Measurements from ENCODE around the gene RRAGD.

The RRAGD gene

GRCh38 chr6:89387516-89388201, 24.4 kb downstream of the RRAGD start:
- no peak overlapping the region for H3K4me3 ChIP-seq (ENCODE audit: insufficient read length, low read depth)
- TF ChIP-seq SUZ12 (IDR thresholded peaks at IDR 0.05; ENCODE audit: extremely low read depth, insufficient read depth, insufficient read length) (no peak), ZNF274 (IDR thresholded peaks at IDR 0.05; ENCODE audit: low read depth, low read length) (no peak), YY1 (IDR thresholded peaks at IDR 0.05; ENCODE audit: insufficient read depth, insufficient read length) (no peak)
- no peaks in the 10 kb centered on the region for H3K9me3 ChIP-seq (ENCODE audit: insufficient read depth, low read length)
- H3K9ac ChIP-seq (ENCODE audit: insufficient read length, low read depth), result no peak overlapping the region
- H3K27me3 ChIP-seq (ENCODE audit: insufficient read depth, insufficient read length), result no peaks in the 10 kb centered on the region
- H3K36me3 ChIP-seq (ENCODE audit: insufficient read depth, insufficient read length, low read length), result no peaks in the 10 kb centered on the region
- peaks cover 4% of the 10 kb centered on the region for H3K4me1 ChIP-seq (ENCODE audit: insufficient read depth, insufficient read length)
- DNase-seq (ENCODE audit: low read depth, low spot score), result no peak

DNA sequence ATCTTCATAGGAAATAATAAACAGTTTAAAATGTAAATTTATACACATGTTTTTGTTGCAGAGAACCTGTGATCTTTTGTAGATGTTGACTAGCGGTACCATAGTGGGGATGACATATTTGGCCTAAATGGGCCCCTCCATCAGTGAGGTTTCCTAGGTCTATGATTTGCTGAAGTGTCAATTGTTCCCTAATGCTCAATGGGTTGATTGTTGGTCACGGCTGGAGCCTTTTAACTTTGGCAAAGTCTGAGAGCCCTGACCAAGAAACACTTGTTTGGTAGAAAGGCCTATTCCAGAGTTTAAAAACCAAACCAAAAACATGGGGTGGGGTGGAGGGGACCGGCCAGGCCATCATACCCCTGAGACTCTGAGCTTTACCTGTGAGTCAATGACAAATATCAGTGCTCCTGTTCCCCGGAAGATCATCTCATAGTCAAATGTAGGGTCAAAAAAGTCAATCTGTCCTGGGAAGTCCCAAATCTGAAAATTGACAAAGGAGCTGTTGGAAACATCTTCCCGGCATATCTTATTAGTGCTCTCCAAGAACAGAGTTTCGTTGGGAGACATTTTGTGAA, 25.1 kb downstream of the RRAGD start:
- no peak overlapping the region for H3K9ac ChIP-seq (ENCODE audit: insufficient read length, low read depth)
- no peak for DNase-seq (ENCODE audit: low read depth, low spot score)
- H3K36me3 ChIP-seq (ENCODE audit: insufficient read depth, insufficient read length, low read length), result no peaks in the 10 kb centered on the region
- H3K9me3 ChIP-seq (ENCODE audit: insufficient read depth, low read length), result no peaks in the 10 kb centered on the region
- H3K27me3 ChIP-seq (ENCODE audit: insufficient read depth, insufficient read length), result no peaks in the 10 kb centered on the region
- H3K4me1 ChIP-seq (ENCODE audit: insufficient read depth, insufficient read length), result peaks cover 4% of the 10 kb centered on the region
- no peak for TF ChIP-seq ZNF274 (IDR thresholded peaks at IDR 0.05; ENCODE audit: low read depth, low read length)
- no peak overlapping the region for H3K4me3 ChIP-seq (ENCODE audit: insufficient read length, low read depth)

GRCh38 chr6:89385846-89386245, 26.2 kb downstream of the RRAGD start:
- TF ChIP-seq YY1 (IDR thresholded peaks at IDR 0.05; ENCODE audit: insufficient read depth, insufficient read length), result no peak
- TF ChIP-seq ZNF274 (IDR thresholded peaks at IDR 0.05; ENCODE audit: low read depth, low read length), result no peak
- no peak for TF ChIP-seq SUZ12 (IDR thresholded peaks at IDR 0.05; ENCODE audit: extremely low read depth, insufficient read depth, insufficient read length)
- Histone ChIP-seq H3K27me3 (ENCODE audit: insufficient read depth, insufficient read length) (no peaks in the 10 kb centered on the region), H3K36me3 (ENCODE audit: insufficient read depth, insufficient read length, low read length) (no peaks in the 10 kb centered on the region), H3K4me1 (ENCODE audit: insufficient read depth, insufficient read length) (peaks cover 4% of the 10 kb centered on the region), H3K9me3 (ENCODE audit: insufficient read depth, low read length) (no peaks in the 10 kb centered on the region), H3K4me3 (ENCODE audit: insufficient read length, low read depth) (no peak overlapping the region), H3K9ac (ENCODE audit: insufficient read length, low read depth) (no peak overlapping the region)
- DNase-seq (ENCODE audit: low read depth, low spot score), result no peak

DNA sequence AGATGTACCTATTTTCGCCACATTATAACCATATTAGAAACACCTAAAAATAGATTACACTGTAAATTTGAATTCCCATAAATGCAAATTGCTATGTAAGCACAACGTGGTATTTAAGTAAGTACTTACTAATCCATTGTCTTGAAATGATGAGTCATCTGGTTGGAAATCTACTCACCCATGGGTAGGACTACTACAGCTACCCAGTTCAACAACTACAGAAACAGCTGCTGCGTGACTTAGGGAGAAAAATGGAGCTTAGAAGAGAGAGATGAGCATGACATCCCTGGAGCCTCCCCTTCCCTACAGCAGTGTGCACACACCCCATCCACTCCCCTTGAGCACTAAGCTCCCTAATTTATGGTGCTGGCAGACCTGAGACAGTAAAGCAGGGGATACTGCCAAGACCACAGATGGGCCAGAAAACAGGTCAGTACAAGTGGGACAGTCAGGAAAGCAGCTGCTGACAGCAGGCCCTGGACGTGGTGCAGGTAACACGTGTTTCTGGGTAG, 26.9 kb downstream of the RRAGD start:
- no peak for DNase-seq (ENCODE audit: low read depth, low spot score)
- no peak for TF ChIP-seq ZNF274 (IDR thresholded peaks at IDR 0.05; ENCODE audit: low read depth, low read length)
- no peak for TF ChIP-seq SUZ12 (IDR thresholded peaks at IDR 0.05; ENCODE audit: extremely low read depth, insufficient read depth, insufficient read length)
- TF ChIP-seq YY1 (IDR thresholded peaks at IDR 0.05; ENCODE audit: insufficient read depth, insufficient read length), result no peak
- Histone ChIP-seq H3K36me3 (ENCODE audit: insufficient read depth, insufficient read length, low read length) (no peaks in the 10 kb centered on the region), H3K4me3 (ENCODE audit: insufficient read length, low read depth) (no peak overlapping the region), H3K9ac (ENCODE audit: insufficient read length, low read depth) (no peak overlapping the region), H3K27me3 (ENCODE audit: insufficient read depth, insufficient read length) (no peaks in the 10 kb centered on the region), H3K9me3 (ENCODE audit: insufficient read depth, low read length) (no peaks in the 10 kb centered on the region), H3K4me1 (ENCODE audit: insufficient read depth, insufficient read length) (peaks cover 4% of the 10 kb centered on the region)

GRCh38 chr6:89381031-89381430, 31.0 kb downstream of the RRAGD start:
- Histone ChIP-seq H3K4me3 (ENCODE audit: insufficient read length, low read depth) (no peak overlapping the region), H3K36me3 (ENCODE audit: insufficient read depth, insufficient read length, low read length) (no peaks in the 10 kb centered on the region), H3K4me1 (ENCODE audit: insufficient read depth, insufficient read length) (peaks cover 4% of the 10 kb centered on the region), H3K9ac (ENCODE audit: insufficient read length, low read depth) (no peak overlapping the region), H3K9me3 (ENCODE audit: insufficient read depth, low read length) (no peaks in the 10 kb centered on the region), H3K27me3 (ENCODE audit: insufficient read depth, insufficient read length) (no peaks in the 10 kb centered on the region)
- no peak for TF ChIP-seq ZNF274 (IDR thresholded peaks at IDR 0.05; ENCODE audit: low read depth, low read length)
- no peak for TF ChIP-seq YY1 (IDR thresholded peaks at IDR 0.05; ENCODE audit: insufficient read depth, insufficient read length)
- TF ChIP-seq SUZ12 (IDR thresholded peaks at IDR 0.05; ENCODE audit: extremely low read depth, insufficient read depth, insufficient read length), result no peak
- no peak for DNase-seq (ENCODE audit: low read depth, low spot score)

DNA sequence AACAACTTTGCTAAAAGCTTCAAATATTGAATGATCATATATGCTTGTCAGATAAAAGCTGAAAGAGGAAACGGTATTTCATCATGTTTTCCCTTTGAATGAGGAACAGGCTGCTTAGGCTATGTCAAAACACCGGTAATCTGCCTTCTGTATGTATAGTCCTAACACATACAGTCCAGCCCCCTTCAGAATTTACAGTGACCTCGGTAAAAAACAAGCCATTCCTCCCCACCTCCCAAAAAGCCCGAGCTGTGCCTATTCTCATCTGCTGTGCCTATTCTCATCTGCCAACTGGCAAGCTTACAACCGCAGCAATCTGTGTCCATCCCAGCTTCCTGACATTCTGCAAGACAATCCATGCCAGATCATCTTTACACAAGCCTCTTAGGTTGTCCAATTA, 32.8 kb downstream of the RRAGD start:
- H3K36me3 ChIP-seq (ENCODE audit: insufficient read depth, insufficient read length, low read length), result no peaks in the 10 kb centered on the region
- H3K4me3 ChIP-seq (ENCODE audit: insufficient read length, low read depth), result no peak overlapping the region
- no peaks in the 10 kb centered on the region for H3K27me3 ChIP-seq (ENCODE audit: insufficient read depth, insufficient read length)
- H3K4me1 ChIP-seq (ENCODE audit: insufficient read depth, insufficient read length), result no peaks in the 10 kb centered on the region
- no peaks in the 10 kb centered on the region for H3K9me3 ChIP-seq (ENCODE audit: insufficient read depth, low read length)
- no peak for DNase-seq (ENCODE audit: low read depth, low spot score)
- TF ChIP-seq SUZ12 (IDR thresholded peaks at IDR 0.05; ENCODE audit: extremely low read depth, insufficient read depth, insufficient read length), result no peak
- TF ChIP-seq YY1 (IDR thresholded peaks at IDR 0.05; ENCODE audit: insufficient read depth, insufficient read length), result no peak
- TF ChIP-seq ZNF274 (IDR thresholded peaks at IDR 0.05; ENCODE audit: low read depth, low read length), result no peak
- H3K9ac ChIP-seq (ENCODE audit: insufficient read length, low read depth), result no peak overlapping the region

- H3K4me3 ChIP-seq (ENCODE audit: insufficient read length, low read depth), result no peak overlapping the region
- no peak for DNase-seq (ENCODE audit: low read depth, low spot score)
- H3K27me3 ChIP-seq (ENCODE audit: insufficient read depth, insufficient read length), result no peaks in the 10 kb centered on the region
- H3K36me3 ChIP-seq (ENCODE audit: insufficient read depth, insufficient read length, low read length), result no peaks in the 10 kb centered on the region
- TF ChIP-seq SUZ12 (IDR thresholded peaks at IDR 0.05; ENCODE audit: extremely low read depth, insufficient read depth, insufficient read length) (no peak), YY1 (IDR thresholded peaks at IDR 0.05; ENCODE audit: insufficient read depth, insufficient read length) (no peak), ZNF274 (IDR thresholded peaks at IDR 0.05; ENCODE audit: low read depth, low read length) (no peak)
- no peaks in the 10 kb centered on the region for H3K4me1 ChIP-seq (ENCODE audit: insufficient read depth, insufficient read length)
- no peaks in the 10 kb centered on the region for H3K9me3 ChIP-seq (ENCODE audit: insufficient read depth, low read length)
- H3K9ac ChIP-seq (ENCODE audit: insufficient read length, low read depth), result no peak overlapping the region
Measured at GRCh38 chr6:89378628-89379027, 33.4 kb downstream of the RRAGD start.

All from NT2/D1 (cell line).